IPS-NIHi7 (cell line): ENCODE measurements around the gene RGS7.
"Not testable (repeated sequence)": the region's sequence is repeated elsewhere in the genome, so short reads cannot be mapped to it uniquely, and the experiment has no call there.

Experiments used
- DNase-seq: peaks from one replicate; pipeline ENCODE4 v3.0.0; 2012; ENCODE audit warnings: mixed read lengths; ENCODE audit errors: extremely low spot score

RGS7 gene

GRCh38 chr1:241213139-241213538 is 143.9 kb downstream of the RGS7 start:
- DNase-seq: no peak

DNA sequence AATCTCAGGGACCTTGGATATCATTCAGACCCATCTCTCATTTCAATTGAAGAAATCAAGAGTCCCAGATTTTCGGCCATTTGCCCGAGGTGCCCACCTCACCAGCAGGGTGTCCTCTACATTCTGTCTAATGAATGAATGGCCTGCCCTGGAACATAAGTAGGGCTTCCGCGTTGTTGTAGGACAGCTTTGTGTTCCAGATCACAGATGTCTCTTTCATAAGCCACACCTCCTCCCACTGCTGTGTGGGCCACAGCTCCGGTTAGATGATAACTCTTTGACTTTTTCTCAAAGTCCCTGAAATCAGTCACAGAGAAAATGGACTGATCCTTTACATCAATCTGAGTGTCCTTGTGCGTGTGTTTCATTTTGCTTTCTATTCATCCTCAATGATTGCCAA is 144.4 kb downstream of the RGS7 start:
- DNase-seq: no peak

DNA sequence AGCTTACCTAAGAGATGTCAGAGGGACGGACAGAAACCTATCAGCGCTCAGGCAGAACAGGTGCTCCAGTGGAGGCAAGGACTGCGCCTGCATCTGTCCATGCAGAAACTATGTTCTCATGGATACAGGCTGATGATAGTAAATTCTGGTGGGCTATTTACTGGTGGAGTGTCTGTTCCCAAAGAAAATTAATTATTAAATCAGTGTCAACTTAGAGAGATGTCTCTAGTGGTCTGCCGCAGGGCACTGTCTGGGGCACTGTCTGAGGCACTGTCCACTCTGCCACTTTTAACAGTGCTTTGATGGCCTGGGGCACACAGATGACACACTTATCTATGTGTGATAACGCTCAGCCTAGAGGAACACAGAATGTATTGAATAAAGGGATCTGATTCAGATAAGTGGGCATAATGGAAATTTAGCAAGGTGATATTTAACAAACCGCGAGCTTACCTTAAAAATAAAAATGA is 148.1 kb downstream of the RGS7 start:
- no peak for DNase-seq

GRCh38 chr1:241203817-241204216 is 153.2 kb downstream of the RGS7 start:
- DNase-seq: no peak

GRCh38 chr1:241202401-241202800 is 154.6 kb downstream of the RGS7 start:
- no peak for DNase-seq

- DNase-seq: no peak
Measured at GRCh38 chr1:241186716-241187115, 170.3 kb downstream of the RGS7 start.

GRCh38 chr1:241181971-241182370 is 175.0 kb downstream of the RGS7 start:
- no peak for DNase-seq

DNA sequence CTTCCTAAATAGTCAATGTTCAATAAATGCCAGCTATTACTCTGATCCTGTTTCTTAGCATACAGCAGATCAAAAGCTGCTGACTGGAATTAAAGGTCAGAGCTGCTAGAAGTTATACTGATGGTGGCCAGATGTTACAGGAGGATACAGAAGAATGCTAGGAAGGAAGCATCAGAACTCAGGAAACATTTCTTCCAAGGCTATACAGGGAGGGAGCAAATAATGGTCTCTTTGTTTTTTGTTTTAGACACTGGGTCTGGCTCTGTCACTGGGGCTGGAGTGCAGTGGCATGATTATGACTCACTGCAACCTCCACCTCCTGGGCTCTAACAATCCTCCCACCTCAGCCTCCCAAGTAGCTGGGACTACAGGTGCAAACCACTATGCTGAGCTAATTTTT is 175.5 kb downstream of the RGS7 start:
- DNase-seq: no peak

GRCh38 chr1:241180569-241180968 is 176.4 kb downstream of the RGS7 start:
- no peak for DNase-seq

DNA sequence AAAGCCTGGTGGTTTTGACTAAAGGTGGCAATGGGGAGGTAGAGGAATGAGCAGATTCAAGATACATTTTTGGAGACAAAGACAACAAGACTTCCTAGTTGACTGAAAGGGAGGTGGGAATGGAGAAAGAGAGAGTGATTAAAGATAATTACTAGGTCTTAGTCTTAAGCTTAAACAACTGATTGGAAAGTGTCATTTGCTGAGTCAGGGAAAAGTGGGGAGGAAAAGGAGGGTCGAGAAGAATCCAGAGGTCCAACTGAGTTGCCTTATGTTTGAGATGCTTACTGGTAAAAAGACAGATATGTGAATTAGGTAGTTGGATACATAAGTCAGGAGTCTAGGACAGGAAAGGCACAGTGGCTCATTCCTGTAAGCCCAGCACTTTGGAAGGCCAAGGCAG is 179.3 kb downstream of the RGS7 start:
- no peak for DNase-seq

- DNase-seq: no peak
Measured at GRCh38 chr1:241172486-241172885, 184.5 kb downstream of the RGS7 start.

DNA sequence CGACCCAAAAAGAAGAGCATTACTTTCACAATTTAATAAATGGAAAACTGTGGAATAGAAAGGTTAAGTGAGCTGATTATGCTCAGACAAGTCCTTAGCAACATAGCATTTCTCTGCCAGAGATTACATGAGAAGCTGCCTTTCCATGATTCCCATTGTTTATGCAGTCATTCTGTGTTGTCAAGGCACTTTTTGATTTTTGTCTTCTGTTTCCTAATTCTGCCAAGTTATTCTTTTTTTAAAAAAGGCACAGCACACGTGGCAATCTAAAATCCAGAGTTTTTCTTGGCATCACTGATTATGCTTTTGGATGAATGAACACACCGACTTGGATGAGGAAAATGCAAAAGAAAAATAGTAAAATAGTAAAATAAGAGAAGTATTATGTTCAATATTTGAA is 185.0 kb downstream of the RGS7 start:
- no peak for DNase-seq

GRCh38 chr1:241167121-241167630 is 189.8 kb downstream of the RGS7 start:
- no peak for DNase-seq

DNA sequence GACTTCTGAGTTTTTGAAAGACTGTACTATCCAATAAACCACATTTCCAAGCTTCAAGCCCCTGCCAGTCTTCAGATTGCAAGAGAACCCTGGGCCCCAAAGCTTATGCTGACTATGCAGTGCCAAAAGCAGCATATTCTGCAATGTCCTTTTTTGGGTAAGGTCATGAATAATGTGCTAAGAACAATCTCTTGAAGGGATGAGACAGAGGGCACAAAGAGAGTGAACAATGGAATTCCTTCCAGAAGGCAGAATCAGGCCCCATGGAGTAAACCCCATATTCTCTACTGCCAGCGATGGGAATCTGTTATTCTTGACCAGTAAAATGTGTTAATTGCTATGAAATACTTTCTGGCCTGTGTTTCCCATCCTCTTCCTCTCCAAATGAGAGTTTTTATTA is 190.4 kb downstream of the RGS7 start:
- no peak for DNase-seq

DNA sequence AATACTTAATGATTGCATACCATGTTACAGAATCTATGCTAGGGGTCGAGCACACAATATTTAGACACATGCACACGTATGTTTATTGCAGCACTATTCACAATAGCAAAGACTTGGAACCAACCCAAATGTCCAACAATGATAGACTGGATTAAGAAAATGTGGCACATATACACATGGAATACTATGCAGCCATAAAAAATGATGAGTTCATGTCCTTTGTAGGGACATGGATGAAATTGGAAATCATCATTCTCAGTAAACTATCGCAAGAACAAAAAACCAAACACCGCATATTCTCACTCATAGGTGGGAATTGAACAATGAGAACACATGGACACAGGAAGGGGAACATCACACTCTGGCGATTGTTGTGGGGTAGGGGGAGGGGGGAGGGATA is 191.7 kb downstream of the RGS7 start:
- not testable (repeated sequence) for DNase-seq

DNA sequence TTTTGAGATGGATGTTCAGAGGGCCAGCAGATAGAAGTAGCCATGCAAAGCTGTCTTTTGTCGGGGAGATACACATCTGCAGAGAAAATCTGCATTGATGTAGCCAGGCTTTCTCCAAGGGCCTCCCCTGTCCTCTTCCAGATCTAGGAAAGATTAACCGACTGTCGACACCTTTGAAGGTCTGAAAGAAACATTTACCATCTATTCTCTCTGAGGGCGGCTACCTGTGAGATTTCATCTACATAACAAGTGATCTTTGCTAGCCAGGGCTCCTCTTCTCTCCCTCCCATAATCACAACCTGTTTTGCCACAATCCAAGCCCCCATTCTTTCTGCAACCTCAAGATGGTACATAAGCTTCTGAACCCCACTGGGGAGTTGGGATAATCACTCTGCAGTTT is 193.6 kb downstream of the RGS7 start:
- peak; percentile 23 for DNase-seq

DNA sequence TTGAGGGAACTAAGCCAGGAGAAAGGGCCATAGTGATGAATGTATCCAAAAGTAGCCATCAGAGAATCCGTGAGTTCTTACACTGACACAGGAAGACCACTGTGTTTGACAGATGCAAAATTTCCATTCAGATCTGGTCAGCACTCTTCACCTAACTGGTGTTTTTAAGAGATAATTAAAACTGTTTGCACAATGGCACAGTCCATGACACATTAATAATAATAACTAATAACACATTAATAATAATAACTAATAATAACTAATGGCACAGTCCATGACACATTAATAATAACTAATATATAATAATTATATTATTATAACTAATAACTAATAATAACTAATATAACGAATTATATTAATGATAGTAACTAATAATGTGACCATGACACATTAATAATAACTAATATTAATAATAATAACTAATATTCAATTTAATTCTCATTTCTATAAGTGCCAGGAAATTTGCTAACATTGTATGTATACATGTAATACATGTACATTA is 195.8 kb downstream of the RGS7 start:
- DNase-seq: no peak

- DNase-seq: no peak
Measured at GRCh38 chr1:241157435-241157834, 199.6 kb downstream of the RGS7 start.

DNA sequence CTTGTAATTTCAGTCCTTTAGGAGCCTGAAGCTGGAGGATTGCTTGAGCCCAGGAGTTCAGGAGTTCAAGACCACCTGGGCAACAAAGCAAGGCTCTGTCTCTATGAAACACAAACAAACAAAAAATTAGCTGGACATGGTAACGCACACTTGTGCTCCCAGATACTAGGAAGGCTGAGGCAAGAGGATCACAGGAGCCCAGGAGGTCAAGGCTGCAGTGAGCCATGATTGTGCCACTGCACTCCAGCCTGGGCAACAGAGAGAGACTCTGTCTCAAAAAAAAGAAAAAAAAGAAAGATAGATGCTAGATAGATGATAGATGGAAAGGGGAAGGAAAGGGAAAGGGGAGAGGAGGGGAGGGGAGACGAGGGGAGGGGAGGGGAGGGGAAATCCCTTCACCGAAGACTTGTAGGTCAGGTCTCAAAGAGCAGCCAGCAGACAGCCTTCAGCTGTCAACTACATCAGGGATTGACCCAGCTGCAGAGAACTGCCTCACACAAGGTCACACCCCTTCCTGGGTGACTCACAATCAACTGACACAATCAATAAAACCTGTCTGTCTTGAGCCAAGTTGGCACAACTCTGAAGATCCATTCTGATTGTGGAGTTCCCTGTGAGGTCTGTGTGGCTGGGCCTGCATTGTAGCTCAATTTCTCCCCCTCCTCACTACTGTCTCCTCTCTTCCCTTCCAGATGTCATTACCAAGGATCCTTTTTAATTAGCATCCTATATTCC is 200.6 kb downstream of the RGS7 start:
- no peak for DNase-seq

- no peak for DNase-seq
Measured at GRCh38 chr1:241145881-241146280, 211.1 kb downstream of the RGS7 start.

DNA sequence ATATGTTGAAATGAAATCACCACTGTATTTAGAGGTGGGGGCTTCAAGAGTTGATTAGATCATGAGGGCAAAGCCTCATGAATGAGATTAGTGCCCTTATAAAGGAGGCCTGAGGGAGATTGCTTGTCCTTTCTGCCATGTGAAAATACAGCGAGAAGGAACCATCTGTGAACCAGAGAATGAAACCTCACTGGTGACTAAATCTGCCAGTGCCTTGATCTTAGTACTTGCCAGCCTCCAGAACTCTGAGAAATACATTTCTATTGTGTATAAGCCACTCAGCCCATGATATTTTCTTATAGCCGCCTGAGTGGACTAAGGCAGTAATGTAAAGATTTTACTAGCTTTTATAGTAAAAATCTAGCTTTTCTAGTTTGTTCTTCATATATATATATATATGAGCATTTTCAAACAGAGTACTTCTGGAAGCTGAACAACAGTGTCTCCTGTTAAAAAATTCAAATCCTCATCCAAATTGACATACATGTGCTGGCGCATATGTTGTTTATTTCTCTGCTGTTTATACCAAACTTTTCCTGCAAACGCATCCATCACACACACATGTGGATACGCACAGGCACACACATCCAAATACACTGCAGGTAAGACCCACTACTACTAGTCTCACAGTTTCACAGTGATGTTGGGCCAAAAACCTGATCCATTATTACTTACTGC is 213.1 kb downstream of the RGS7 start:
- no peak for DNase-seq

GRCh38 chr1:241142493-241142892 is 214.5 kb downstream of the RGS7 start:
- no peak for DNase-seq

DNA sequence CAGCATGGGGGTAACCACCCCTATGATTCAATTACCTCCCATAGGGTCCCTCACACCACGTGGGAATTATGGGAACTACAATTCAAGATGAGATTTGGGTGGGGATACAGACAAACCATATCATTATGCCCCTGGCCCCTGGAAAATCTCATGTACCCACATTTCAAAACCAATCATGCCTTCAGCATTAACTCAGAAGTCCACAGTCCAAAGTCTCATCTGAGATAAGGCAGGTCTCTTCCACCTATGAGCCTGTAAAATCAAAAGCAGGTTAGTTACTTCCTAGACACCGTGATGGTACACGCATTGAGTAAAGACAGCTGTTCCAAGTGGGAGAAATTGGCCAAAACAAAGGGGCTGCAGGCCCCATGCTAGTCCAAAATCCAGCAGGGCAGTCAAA is 215.4 kb downstream of the RGS7 start:
- DNase-seq: not testable (repeated sequence)
